Activated CD4-positive, alpha-beta T cell treated with anti-CD3 and anti-CD28 coated beads, Interleukin-2, Interleukin-4, amounts not matched to agents 100 ng/mL and 50 ng/mL, durations not matched to agents 16 hours and 8 hours (primary cell): ENCODE data around the gene ADRA2A.

Source experiments
- DNase-seq: peaks from one replicate; pipeline ENCODE4 v3.0.0-alpha.2; 2020; ENCODE audit warnings: low spot score

The ADRA2A gene

GRCh38 chr10:111083222-111084095 lies 6.6 kb downstream of the ADRA2A start:
- no peak for DNase-seq

- DNase-seq = no peak
These were observed 7.8 kb downstream of the ADRA2A start for GRCh38 chr10:111084366-111085255.

- DNase-seq = no peak
These were observed 9.0 kb downstream of the ADRA2A start for GRCh38 chr10:111085690-111086353.

- DNase-seq = no peak
These were observed 9.7 kb downstream of the ADRA2A start for GRCh38 chr10:111086574-111086973.

GRCh38 chr10:111087331-111087756 lies 10.5 kb downstream of the ADRA2A start:
- DNase-seq = no peak

- no peak for DNase-seq
These were observed 11.2 kb downstream of the ADRA2A start for GRCh38 chr10:111087968-111088505.

- DNase-seq = no peak
These were observed 12.5 kb downstream of the ADRA2A start for GRCh38 chr10:111089293-111089692.

- DNase-seq = no peak
These were observed 15.0 kb downstream of the ADRA2A start for GRCh38 chr10:111091833-111092232.

GRCh38 chr10:111093741-111094380 lies 17.0 kb downstream of the ADRA2A start:
- DNase-seq = no peak

GRCh38 chr10:111098679-111099437 lies 22.0 kb downstream of the ADRA2A start:
- no peak for DNase-seq

GRCh38 chr10:111100198-111100597 lies 23.4 kb downstream of the ADRA2A start:
- no peak for DNase-seq

- DNase-seq = no peak
These were observed 25.0 kb downstream of the ADRA2A start for GRCh38 chr10:111101796-111102195.

GRCh38 chr10:111102359-111102837 lies 25.6 kb downstream of the ADRA2A start:
- no peak for DNase-seq

GRCh38 chr10:111103196-111103840 lies 26.5 kb downstream of the ADRA2A start:
- no peak for DNase-seq

GRCh38 chr10:111104811-111105210 lies 28.0 kb downstream of the ADRA2A start:
- DNase-seq = no peak

- no peak for DNase-seq
These were observed 29.3 kb downstream of the ADRA2A start for GRCh38 chr10:111106081-111106480.

- no peak for DNase-seq
These were observed 30.2 kb downstream of the ADRA2A start for GRCh38 chr10:111107023-111107422.

- DNase-seq = no peak
These were observed 31.0 kb downstream of the ADRA2A start for GRCh38 chr10:111107846-111108245.

- no peak for DNase-seq
These were observed 31.6 kb downstream of the ADRA2A start for GRCh38 chr10:111108441-111108840.
